H1 (cell line): ENCODE measurements around the gene MYL3. TPM values are rescaled to one million over a fixed set of nuclear protein-coding genes. Genes with fewer than 3 reads are reported as not detected.
A peak's percentile ranks its signal among the peaks of the same experiment; 100 is the strongest.

Source experiments
- CTCF ChIA-PET: fragments of 300-600 bp; sonication (Branson Sonifier 250); formaldehyde crosslinking; loops from one replicate; lab custom pipeline; 2021; ENCODE audit not compliant: partially characterized antibody; lab: Charles Lee
- POLR2A ChIA-PET: fragments of 300-600 bp; sonication (Branson Sonifier 250); formaldehyde crosslinking; loops from one replicate; lab custom pipeline; 2021; ENCODE audit warnings: inconsistent platforms; ENCODE audit not compliant: partially characterized antibody; lab: Charles Lee
- DNase-seq, 2 experiments: peaks; one replicate each; pipeline versions ENCODE4 v3.0.0 to v3.0.0-alpha.2; 2010 to 2022; ENCODE audit warnings: low spot score in 2 of 2, low read depth in 1 of 2, mixed read lengths in 1 of 2
- FAIRE-seq: peaks from 2 replicates; lab custom pipeline; 2011; peaks lifted over from hg19 to GRCh38; lab: Jason Lieb, UNC
- H2AFZ ChIP-seq: 2 replicates; pipeline ENCODE4 v1.8.1; 2012; ENCODE audit warnings: low read length, inconsistent platforms
- H2AK5ac ChIP-seq: 2 replicates; pipeline ENCODE4 v1.6.1; 2013; ENCODE audit warnings: low read depth, low read length
- H2BK120ac ChIP-seq: replicated peaks from 2 replicates; pipeline ENCODE3; 2013; ENCODE audit warnings: low read depth, low read length, inconsistent platforms
- H2BK12ac ChIP-seq: 2 replicates; pipeline ENCODE4 v1.6.1; 2013; ENCODE audit warnings: low read depth, low read length
- H2BK15ac ChIP-seq: 2 replicates; pipeline ENCODE4 v1.6.1; 2013; ENCODE audit warnings: low read length
- H2BK20ac ChIP-seq: 2 replicates; pipeline ENCODE4 v1.6.1; 2013; ENCODE audit warnings: low read length
- H2BK5ac ChIP-seq: 2 replicates; pipeline ENCODE4 v1.6.1; 2013; ENCODE audit warnings: low read depth, low read length
- H3K14ac ChIP-seq: 2 replicates; pipeline ENCODE4 v1.6.1; 2013; ENCODE audit warnings: inconsistent platforms; ENCODE audit not compliant: insufficient read length
- H3K18ac ChIP-seq: 2 replicates; pipeline ENCODE4 v1.6.1; 2013; ENCODE audit warnings: low read length; ENCODE audit errors: extremely low read depth
- H3K23ac ChIP-seq: 2 replicates; pipeline ENCODE4 v1.6.1; 2013; ENCODE audit warnings: inconsistent platforms; ENCODE audit not compliant: insufficient read length
- H3K23me2 ChIP-seq: 2 replicates; pipeline ENCODE4 v1.6.1; 2013; ENCODE audit warnings: low read depth, low read length
- H3K27ac ChIP-seq: 2 replicates; pipeline ENCODE4 v1.6.1; 2011; ENCODE audit warnings: low read depth, low read length, inconsistent platforms
- H3K27me3 ChIP-seq, 4 experiments: replicated peaks in 1 of 4; 1 replicate in 1 of 4; 2 replicates in 3 of 4; pipeline versions ENCODE4 v1.6.1 to v1.8.1; 2011 to 2013; ENCODE audit warnings: low read length in 3 of 4, mild to moderate bottlenecking in 3 of 4, inconsistent platforms in 2 of 4, mixed read lengths in 2 of 4, moderate library complexity in 1 of 4; ENCODE audit not compliant: control insufficient read depth in 3 of 4, insufficient read depth in 3 of 4; ENCODE audit errors: extremely low read depth in 1 of 4
- H3K36me3 ChIP-seq, 4 experiments: 2 replicates each; pipeline versions ENCODE4 v1.6.1 to v1.8.1; 2011 to 2013; ENCODE audit warnings: mild to moderate bottlenecking in 4 of 4, low read length in 3 of 4, moderate library complexity in 2 of 4, control low read depth in 1 of 4, inconsistent platforms in 1 of 4; ENCODE audit not compliant: insufficient read depth in 4 of 4, control insufficient read depth in 2 of 4
- H3K4ac ChIP-seq: replicated peaks from 2 replicates; pipeline ENCODE3; 2013; ENCODE audit warnings: low read length, low read depth, mixed read lengths, inconsistent platforms; ENCODE audit not compliant: insufficient read length
- H3K4me1 ChIP-seq, 4 experiments: replicated peaks in 1 of 4; 1 replicate in 1 of 4; 2 replicates in 3 of 4; pipeline versions ENCODE4 v1.6.1 to v1.8.1; 2011 to 2013; ENCODE audit warnings: low read length in 3 of 4, inconsistent platforms in 2 of 4, mixed read lengths in 1 of 4; ENCODE audit not compliant: insufficient read depth in 4 of 4, control insufficient read depth in 3 of 4
- H3K4me2 ChIP-seq, 2 experiments: 2 replicates each; pipeline versions ENCODE4 v1.6.1 to v1.8.1; 2011 to 2013; ENCODE audit warnings: low read depth in 2 of 2, low read length in 2 of 2, control low read depth in 1 of 2, inconsistent platforms in 1 of 2, mild to moderate bottlenecking in 1 of 2; ENCODE audit not compliant: insufficient read depth in 1 of 2
- H3K4me3 ChIP-seq, 4 experiments: fragments of 200-600, 300-600 bp in 1 of 4; sonication (generic), shearing (Covaris generic), sonication (Bioruptor Twin) in 1 of 4; 2 replicates each; pipeline versions ENCODE4 v1.5.1 to v1.8.1; 2011 to 2016; ENCODE audit warnings: low read length in 4 of 4, low read depth in 3 of 4, control low read depth in 2 of 4, inconsistent platforms in 2 of 4, mild to moderate bottlenecking in 2 of 4, mixed read lengths in 1 of 4, moderate library complexity in 1 of 4; ENCODE audit not compliant: insufficient read depth in 2 of 4; ENCODE audit errors: extremely low read depth in 1 of 4
- H3K56ac ChIP-seq: replicated peaks from 2 replicates; pipeline ENCODE3; 2013; ENCODE audit warnings: low read depth, mild to moderate bottlenecking, mixed read lengths, low read length, inconsistent platforms; ENCODE audit not compliant: insufficient read length
- H3K79me1 ChIP-seq: 2 replicates; pipeline ENCODE4 v1.6.1; 2013; ENCODE audit warnings: low read depth, low read length, control low read depth
- H3K79me2 ChIP-seq, 2 experiments: 2 replicates each; pipeline versions ENCODE4 v1.6.1 to v1.8.1; 2012 to 2013; ENCODE audit warnings: low read length in 2 of 2, mild to moderate bottlenecking in 2 of 2, inconsistent platforms in 1 of 2; ENCODE audit not compliant: insufficient read depth in 2 of 2, control insufficient read depth in 1 of 2
- H3K9ac ChIP-seq, 4 experiments: replicated peaks in 1 of 4; 1 replicate in 1 of 4; 2 replicates in 3 of 4; pipeline versions ENCODE4 v1.6.1 to v1.8.1; 2011 to 2013; ENCODE audit warnings: low read depth in 3 of 4, low read length in 3 of 4, control low read depth in 2 of 4, mild to moderate bottlenecking in 2 of 4, moderate library complexity in 2 of 4, inconsistent platforms in 1 of 4; ENCODE audit errors: extremely low read depth in 1 of 4
- H3K9me3 ChIP-seq, 2 experiments: 2 replicates each; pipeline versions ENCODE4 v1.6.1 to v1.8.1; 2012 to 2013; ENCODE audit warnings: mild to moderate bottlenecking in 2 of 2, moderate library complexity in 2 of 2, control low read depth in 1 of 2, inconsistent platforms in 1 of 2, low read depth in 1 of 2, low read length in 1 of 2, mixed read lengths in 1 of 2; ENCODE audit not compliant: insufficient read depth in 2 of 2
- H4K20me1 ChIP-seq, 2 experiments: replicated peaks in 1 of 2; 2 replicates each; pipeline versions ENCODE3 to v1.8.1; 2011 to 2013; ENCODE audit warnings: inconsistent platforms in 2 of 2, low read length in 2 of 2, mild to moderate bottlenecking in 1 of 2; ENCODE audit not compliant: insufficient read depth in 2 of 2, control insufficient read depth in 1 of 2
- H4K5ac ChIP-seq: 2 replicates; pipeline ENCODE4 v1.6.1; 2013; ENCODE audit warnings: low read length, low read depth, mixed read lengths, inconsistent platforms; ENCODE audit not compliant: insufficient read length
- H4K8ac ChIP-seq: 2 replicates; pipeline ENCODE4 v1.8.0; 2013; ENCODE audit warnings: mild to moderate bottlenecking, moderate library complexity, low read length, inconsistent platforms; ENCODE audit not compliant: insufficient read depth; ENCODE audit errors: extremely low read depth
- H4K91ac ChIP-seq: replicated peaks from 2 replicates; pipeline ENCODE3; 2013; ENCODE audit warnings: low read length, mixed read lengths, inconsistent platforms; ENCODE audit not compliant: insufficient read length
- ASH2L ChIP-seq: fragments of 200-600, 300-600 bp; sonication (generic); IDR thresholded peaks from one replicate; pipeline ENCODE4 v1.7.1; 2017; ENCODE audit warnings: low read length
- CREB1 ChIP-seq: IDR thresholded peaks from 2 replicates; pipeline ENCODE4 v1.6.1; 2012; ENCODE audit warnings: inconsistent platforms
- CTBP2 ChIP-seq: IDR thresholded peaks from 2 replicates; pipeline ENCODE4 v1.7.0; 2011; ENCODE audit warnings: borderline replicate concordance, mild to moderate bottlenecking, moderate library complexity, mixed read lengths, low read length; ENCODE audit not compliant: insufficient read depth, insufficient read length
- EZH2 ChIP-seq: fragments of 200-600 bp; sonication (generic); IDR thresholded peaks from 2 replicates; pipeline ENCODE4 v1.7.1; 2012; ENCODE audit warnings: low read depth, mild to moderate bottlenecking, moderate library complexity, low read length, inconsistent platforms; ENCODE audit not compliant: severe bottlenecking
- GABPA ChIP-seq: IDR thresholded peaks from 2 replicates; pipeline ENCODE4 v1.6.1; 2011; ENCODE audit warnings: mild to moderate bottlenecking, low read length, moderate library complexity, borderline replicate concordance; ENCODE audit not compliant: insufficient read depth
- KDM4A ChIP-seq: IDR thresholded peaks from one replicate; pipeline ENCODE4 v1.7.1; 2012; ENCODE audit warnings: low read depth, mild to moderate bottlenecking, moderate library complexity, low read length, inconsistent platforms; ENCODE audit not compliant: severe bottlenecking
- POLR2A ChIP-seq, 2 experiments: IDR thresholded peaks; 1 replicate in 1 of 2; 2 replicates in 1 of 2; pipeline ENCODE4 v1.6.1; 2011; ENCODE audit warnings: low read depth in 2 of 2, low read length in 2 of 2, mild to moderate bottlenecking in 2 of 2; ENCODE audit errors: control extremely low read depth in 1 of 2
- POU5F1 ChIP-seq: IDR thresholded peaks from 2 replicates; pipeline ENCODE4 v1.6.1; 2011; ENCODE audit warnings: low read depth, mild to moderate bottlenecking, low read length, moderate library complexity
- RFX5 ChIP-seq: IDR thresholded peaks from 2 replicates; pipeline ENCODE4 v1.6.1; 2011; ENCODE audit warnings: low read depth, low read length, improper control_type of control experiment, borderline replicate concordance
- RXRA ChIP-seq: IDR thresholded peaks from 2 replicates; pipeline ENCODE4 v1.6.1; 2011; ENCODE audit warnings: low read depth, mild to moderate bottlenecking, low read length, moderate library complexity; ENCODE audit not compliant: insufficient read depth
- SP1 ChIP-seq: IDR thresholded peaks from 2 replicates; pipeline ENCODE4 v1.6.1; 2011; ENCODE audit warnings: low read depth, low read length
- TEAD4 ChIP-seq: IDR thresholded peaks from 2 replicates; pipeline ENCODE4 v1.6.1; 2012; ENCODE audit warnings: low read depth, low read length, inconsistent platforms, mixed read lengths
- YY1 ChIP-seq: IDR thresholded peaks from 2 replicates; pipeline ENCODE4 v1.6.1; 2011; ENCODE audit warnings: low read depth, mild to moderate bottlenecking, low read length
- WGBS, 2 experiments: shearing (Covaris generic) in 1 of 2; methylation state at CpG; one replicate each; pipeline versions ENCODE4 v1.1.6 to v1.1.7; 2013 to 2015; ENCODE audit warnings: low lambda C conversion rate in 2 of 2, mixed read lengths in 2 of 2, inconsistent platforms in 1 of 2, low coverage in 1 of 2, missing lambda C conversion rate in 1 of 2; ENCODE audit not compliant: insufficient replicate concordance in 2 of 2, insufficient coverage in 1 of 2, insufficient read length in 1 of 2; ENCODE audit errors: extremely low coverage in 1 of 2, missing lambda C conversion rate in 1 of 2; 5-methylcytosine and 5-hydroxymethylcytosine counted together
- polyA plus RNA-seq, 7 experiments: library from polyadenylated mRNA; depleted of rRNA in 3 of 7; stranded (reverse) in 5 of 7; unstranded in 2 of 7; fragments of >200 nt in 5 of 7; fragments of 200-250 nt in 2 of 7; gene quantifications; 1 replicate in 5 of 7; 2 replicates in 1 of 7; 4 replicates in 1 of 7; pipeline versions ENCODE4 v1.2.1 to v1.2.3, GENCODE V29; 2011 to 2013; ENCODE audit warnings: missing spikeins in 2 of 7, mixed read lengths in 2 of 7
- total RNA-seq: library from RNA; stranded (reverse); fragmentation: NEBNext Ultra II Directional; extraction: Animal tissue kit (Norgen Biotek cat#: 25700); gene quantifications from 2 replicates; pipeline ENCODE4 v1.2.1, GENCODE V29; 2021

MYL3 gene
- total and polyA plus RNA-seq, 2 of the 8 experiments (the other 6 are each of a cell fraction or from before 2014, with no cell fraction given): 0.06 TPM; not detected in 1

- Histone ChIP-seq H4K20me1 (no peaks in the 10 kb centered on the region), H2BK20ac (no peak overlapping the region; the same call in 1 of the 2 replicates), H3K18ac (no peak overlapping the region), H3K4me3 (no peak overlapping the region), H3K36me3 (no peaks in the 10 kb centered on the region), H2BK5ac (no peak overlapping the region), H2AK5ac (no peak overlapping the region), H3K14ac (no peak overlapping the region), H2AFZ (no peak overlapping the region), H4K5ac (no peak overlapping the region), H4K8ac (no peak overlapping the region), H2BK120ac (no peak overlapping the region), H2BK15ac (no peak overlapping the region), H3K4ac (no peak overlapping the region), H4K91ac (no peak overlapping the region), H3K27ac (no peak overlapping the region), H3K4me2 (no peak overlapping the region), H3K79me2 (no peaks in the 10 kb centered on the region), H3K23ac (no peak overlapping the region), H3K79me1 (no peaks in the 10 kb centered on the region), H3K27me3 (peaks cover 0 to 4% (median 1%) of the 10 kb centered on the region in 4 experiments; a peak in 2 of 7 replicates), H3K56ac (no peak overlapping the region), H2BK12ac (no peak overlapping the region), H3K9me3 (no peaks in the 10 kb centered on the region), H3K4me1 (no peaks in the 10 kb centered on the region; a peak in 2 of 7 replicates), H3K9ac (no peak overlapping the region), H3K23me2 (0 out of 2 replicates have a peak, but pooled peaks cover 1% of the 10 kb centered on the region)
- ChIA-PET CTCF (interaction anchor here (0.6 to 3.6 kb wide), 28 partner anchors 8 to 363 kb away, joined by 3 to 28 read pairs (median 3); partner anchors contain the start of gene PTH1R), POLR2A (interaction anchor here (1.5 kb wide), 1 partner anchor 13 kb away, joined by 5 read pairs; no protein-coding TSS in a partner anchor)
- DNase-seq (peak in 1 of 2 experiments; percentile 42), FAIRE-seq (no peak)
- WGBS, 2 experiments: 79% methylated on average over 9 of the region's 11 CpGs; no CpG with 5 or more reads in 1 of the 2 experiments
- TF ChIP-seq CTBP2 (no peak), GABPA (no peak), CREB1 (no peak), POLR2A (IDR thresholded peaks at IDR 0.05; ENCODE audit: control extremely low read depth in 1 of 2, low read depth in 2 of 2, low read length in 2 of 2) (no peak), POU5F1 (no peak), ASH2L (no peak), TEAD4 (no peak), RFX5 (no peak), YY1 (no peak), KDM4A (no peak), EZH2 (no peak), RXRA (no peak), SP1 (no peak)
These were observed 4.1 kb downstream of the MYL3 start for GRCh38 chr3:46859001-46859710.
